Gastrocnemius medialis (tissue), 4 donors: ENCODE results near the gene HEBP1.

Experiments
- POLR2A ChIP-seq, 2 donors: fragments of 450-650 bp; IDR thresholded peaks; one replicate each; pipeline ENCODE4 v1.6.1; 2017; ENCODE audit warnings: antibody characterized with exemption in 2 of 2, mild to moderate bottlenecking in 2 of 2, moderate library complexity in 2 of 2
- TF ChIP-seq, protein P1 (sequence below), 5 experiments: fragments of 450-650 bp in 3 of 5; fragments of 200-600 bp in 2 of 5; sonication (generic) in 2 of 5; IDR thresholded peaks in 4 of 5; conservative IDR thresholded peaks in 1 of 5; 1 replicate in 4 of 5; 2 replicates in 1 of 5; pipeline ENCODE4 v1.5.1; 2016 to 2019; ENCODE audit warnings: antibody characterized with exemption in 5 of 5, mild to moderate bottlenecking in 3 of 5, moderate library complexity in 3 of 5

DNA sequence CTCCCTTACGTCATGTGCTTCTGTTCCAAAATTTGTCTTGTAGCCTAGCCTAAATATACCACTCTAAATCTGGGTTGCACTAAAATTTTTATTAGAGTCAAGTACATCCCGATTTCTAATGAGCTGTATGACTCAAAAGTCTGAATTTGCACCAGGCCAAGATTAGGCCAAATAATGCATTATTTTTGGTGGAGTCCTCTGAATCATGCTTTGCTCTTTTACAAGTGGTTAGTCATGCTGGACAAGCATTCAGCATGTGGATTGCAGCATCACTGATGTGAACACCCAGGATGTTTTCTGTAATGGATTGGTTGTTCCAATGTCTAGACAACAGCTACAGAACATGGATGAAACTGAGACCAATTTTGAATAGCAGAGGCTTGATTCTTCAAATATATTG is 23.7 kb downstream of the HEBP1 start:
- TF ChIP-seq, protein P1, sequence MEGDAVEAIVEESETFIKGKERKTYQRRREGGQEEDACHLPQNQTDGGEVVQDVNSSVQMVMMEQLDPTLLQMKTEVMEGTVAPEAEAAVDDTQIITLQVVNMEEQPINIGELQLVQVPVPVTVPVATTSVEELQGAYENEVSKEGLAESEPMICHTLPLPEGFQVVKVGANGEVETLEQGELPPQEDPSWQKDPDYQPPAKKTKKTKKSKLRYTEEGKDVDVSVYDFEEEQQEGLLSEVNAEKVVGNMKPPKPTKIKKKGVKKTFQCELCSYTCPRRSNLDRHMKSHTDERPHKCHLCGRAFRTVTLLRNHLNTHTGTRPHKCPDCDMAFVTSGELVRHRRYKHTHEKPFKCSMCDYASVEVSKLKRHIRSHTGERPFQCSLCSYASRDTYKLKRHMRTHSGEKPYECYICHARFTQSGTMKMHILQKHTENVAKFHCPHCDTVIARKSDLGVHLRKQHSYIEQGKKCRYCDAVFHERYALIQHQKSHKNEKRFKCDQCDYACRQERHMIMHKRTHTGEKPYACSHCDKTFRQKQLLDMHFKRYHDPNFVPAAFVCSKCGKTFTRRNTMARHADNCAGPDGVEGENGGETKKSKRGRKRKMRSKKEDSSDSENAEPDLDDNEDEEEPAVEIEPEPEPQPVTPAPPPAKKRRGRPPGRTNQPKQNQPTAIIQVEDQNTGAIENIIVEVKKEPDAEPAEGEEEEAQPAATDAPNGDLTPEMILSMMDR (IDR thresholded peaks at IDR 0.05 in 4 of 5, conservative IDR thresholded peaks at IDR 0.05 in 1 of 5) = no peak
- no peak for TF ChIP-seq POLR2A (IDR thresholded peaks at IDR 0.05)
